GM18873 (cell line): ENCODE data around the gene GYG2.
"Not testable (repeated sequence)": the region's sequence is repeated elsewhere in the genome, so short reads cannot be mapped to it uniquely, and the experiment has no call there.

ENCODE experiments used
- ATAC-seq: cut with Tn5 transposase; IDR thresholded peaks from one replicate; pipeline ENCODE4 v1.9.1; 2021; ENCODE audit warnings: mild to moderate bottlenecking, moderate library complexity, moderate number of reproducible peaks; ENCODE audit not compliant: unreplicated experiment, low FRiP score

The GYG2 gene

GRCh38 chrX:2812161-2812907 is 16.4 kb upstream of the GYG2 start:
- not testable (repeated sequence) for ATAC-seq

GRCh38 chrX:2817036-2817435 is 11.7 kb upstream of the GYG2 start:
- no peak for ATAC-seq

GRCh38 chrX:2819345-2820135 is 9.2 kb upstream of the GYG2 start:
- ATAC-seq: no peak

GRCh38 chrX:2820136-2820771 is 8.5 kb upstream of the GYG2 start:
- ATAC-seq: no peak

- ATAC-seq: no peak
Measured at GRCh38 chrX:2823795-2824386, 4.8 kb upstream of the GYG2 start.

GRCh38 chrX:2824886-2825285 is 3.8 kb upstream of the GYG2 start:
- ATAC-seq: no peak

GRCh38 chrX:2828959-2829411 is 255 bp downstream of the GYG2 start:
- no peak for ATAC-seq

GRCh38 chrX:2829469-2830246 is 928 bp downstream of the GYG2 start:
- no peak for ATAC-seq

GRCh38 chrX:2831471-2832228 is 2.9 kb downstream of the GYG2 start:
- ATAC-seq: no peak

- ATAC-seq: no peak
Measured at GRCh38 chrX:2837961-2838360, 9.2 kb downstream of the GYG2 start.

- ATAC-seq: no peak
Measured at GRCh38 chrX:2840961-2841360, 12.2 kb downstream of the GYG2 start.

- ATAC-seq: no peak
Measured at GRCh38 chrX:2841537-2841936, 12.8 kb downstream of the GYG2 start.

- ATAC-seq: no peak
Measured at GRCh38 chrX:2846992-2847391, 18.3 kb downstream of the GYG2 start.

GRCh38 chrX:2848871-2849301 is 20.2 kb downstream of the GYG2 start:
- ATAC-seq: no peak

- no peak for ATAC-seq
Measured at GRCh38 chrX:2854918-2855317, 26.2 kb downstream of the GYG2 start.

- ATAC-seq: no peak
Measured at GRCh38 chrX:2855761-2856160, 27.0 kb downstream of the GYG2 start.

GRCh38 chrX:2857566-2857965 is 28.8 kb downstream of the GYG2 start:
- no peak for ATAC-seq

GRCh38 chrX:2859197-2859797 is 30.6 kb downstream of the GYG2 start:
- ATAC-seq: no peak

GRCh38 chrX:2862404-2862803 is 33.7 kb downstream of the GYG2 start:
- ATAC-seq: no peak
